ENCODE data around the gene PLCB1.

PLCB1 gene

GRCh38 chr20:8756410-8756809 lies 624.3 kb downstream of the PLCB1 start:
- no peak overlapping the region for H3K4me3 ChIP-seq (ENCODE audit: low read depth, low read length)
- TF ChIP-seq CTCF (IDR thresholded peaks at IDR 0.05; ENCODE audit: low read depth, low read length) = no peak

GRCh38 chr20:8757146-8757545 lies 625.1 kb downstream of the PLCB1 start:
- TF ChIP-seq CTCF (IDR thresholded peaks at IDR 0.05; ENCODE audit: low read depth, low read length) = no peak
- H3K4me3 ChIP-seq (ENCODE audit: low read depth, low read length) = no peak overlapping the region

GRCh38 chr20:8764344-8764962 lies 632.4 kb downstream of the PLCB1 start:
- TF ChIP-seq CTCF (IDR thresholded peaks at IDR 0.05; ENCODE audit: low read depth, low read length) = no peak

GRCh38 chr20:8766868-8767390 lies 634.9 kb downstream of the PLCB1 start:
- TF ChIP-seq CTCF (IDR thresholded peaks at IDR 0.05; ENCODE audit: low read depth, low read length) = no peak
- no peak overlapping the region for H3K4me3 ChIP-seq (ENCODE audit: low read depth, low read length)

More at GRCh38 chr20:8764344-8764962, 632.4 kb downstream of the PLCB1 start:
- no peak overlapping the region for H3K4me3 ChIP-seq (ENCODE audit: low read depth, low read length)

- TF ChIP-seq CTCF (IDR thresholded peaks at IDR 0.05; ENCODE audit: low read depth, low read length) = no peak
- H3K4me3 ChIP-seq (ENCODE audit: low read depth, low read length) = no peak overlapping the region
Observed at GRCh38 chr20:8774412-8774811, 642.3 kb downstream of the PLCB1 start.

- H3K4me3 ChIP-seq (ENCODE audit: low read depth, low read length) = no peak overlapping the region
- TF ChIP-seq CTCF (IDR thresholded peaks at IDR 0.05; ENCODE audit: low read depth, low read length) = no peak
Observed at GRCh38 chr20:8777911-8778310, 645.8 kb downstream of the PLCB1 start.

- TF ChIP-seq CTCF (IDR thresholded peaks at IDR 0.05; ENCODE audit: low read depth, low read length) = no peak
- no peak overlapping the region for H3K4me3 ChIP-seq (ENCODE audit: low read depth, low read length)
Observed at GRCh38 chr20:8778387-8778786, 646.3 kb downstream of the PLCB1 start.
